GM18873 (cell line): Measurements from ENCODE around the gene BMF.
A peak's percentile ranks its signal among the peaks of the same experiment; 100 is the strongest.

Source experiments
- ATAC-seq: cut with Tn5 transposase; IDR thresholded peaks from one replicate; pipeline ENCODE4 v1.9.1; 2021; ENCODE audit warnings: mild to moderate bottlenecking, moderate library complexity, moderate number of reproducible peaks; ENCODE audit not compliant: unreplicated experiment, low FRiP score

Gene BMF

DNA sequence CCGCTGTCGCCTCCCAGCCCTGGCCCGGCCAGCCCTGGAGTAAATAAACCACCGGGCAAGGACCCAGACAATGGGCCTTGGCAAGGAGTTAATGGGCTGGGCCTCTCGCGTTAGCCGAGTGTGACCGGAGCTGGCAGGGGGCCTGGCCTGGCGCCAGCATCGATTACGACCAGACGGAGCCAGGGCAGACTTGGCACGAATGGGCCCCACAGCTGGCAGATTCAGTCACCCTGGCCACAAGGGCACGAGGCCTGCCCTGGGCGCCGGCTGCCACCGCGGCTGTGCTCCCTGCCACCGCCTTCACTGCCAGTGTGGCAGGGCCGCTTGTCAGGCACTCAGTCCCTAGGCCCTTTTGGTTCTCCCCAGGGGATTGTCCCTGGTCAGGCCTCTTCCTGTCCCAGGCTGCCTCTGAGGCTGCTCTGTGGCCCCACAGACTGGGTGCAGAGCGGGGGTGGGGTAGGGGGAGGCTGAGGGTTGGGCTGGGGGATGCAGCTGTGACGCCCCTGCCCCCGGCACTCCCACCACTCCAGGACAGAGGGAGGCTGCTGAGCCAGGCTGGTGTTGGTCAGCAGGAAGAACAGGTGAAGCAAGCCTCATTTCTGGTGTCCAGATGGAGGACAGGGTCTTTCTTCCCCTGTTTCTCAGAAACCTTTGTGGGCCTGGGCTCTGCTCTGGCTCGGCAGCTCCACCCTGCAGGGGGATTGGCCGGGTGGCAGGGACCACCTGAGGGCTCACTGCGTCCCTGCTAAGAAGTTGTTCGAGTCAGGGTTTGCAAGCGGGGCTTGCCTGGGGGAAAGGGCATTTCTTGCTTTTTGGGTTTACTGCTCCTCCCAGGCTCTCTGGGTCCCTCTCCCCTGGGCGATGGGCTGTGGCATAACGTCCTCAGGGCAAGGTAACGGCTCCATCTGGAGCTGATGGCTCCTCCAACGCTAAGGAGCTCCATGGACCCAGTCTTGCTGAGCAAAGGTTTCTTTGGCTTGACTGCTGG lies 39.2 kb downstream of the BMF start:
- no peak for ATAC-seq

DNA sequence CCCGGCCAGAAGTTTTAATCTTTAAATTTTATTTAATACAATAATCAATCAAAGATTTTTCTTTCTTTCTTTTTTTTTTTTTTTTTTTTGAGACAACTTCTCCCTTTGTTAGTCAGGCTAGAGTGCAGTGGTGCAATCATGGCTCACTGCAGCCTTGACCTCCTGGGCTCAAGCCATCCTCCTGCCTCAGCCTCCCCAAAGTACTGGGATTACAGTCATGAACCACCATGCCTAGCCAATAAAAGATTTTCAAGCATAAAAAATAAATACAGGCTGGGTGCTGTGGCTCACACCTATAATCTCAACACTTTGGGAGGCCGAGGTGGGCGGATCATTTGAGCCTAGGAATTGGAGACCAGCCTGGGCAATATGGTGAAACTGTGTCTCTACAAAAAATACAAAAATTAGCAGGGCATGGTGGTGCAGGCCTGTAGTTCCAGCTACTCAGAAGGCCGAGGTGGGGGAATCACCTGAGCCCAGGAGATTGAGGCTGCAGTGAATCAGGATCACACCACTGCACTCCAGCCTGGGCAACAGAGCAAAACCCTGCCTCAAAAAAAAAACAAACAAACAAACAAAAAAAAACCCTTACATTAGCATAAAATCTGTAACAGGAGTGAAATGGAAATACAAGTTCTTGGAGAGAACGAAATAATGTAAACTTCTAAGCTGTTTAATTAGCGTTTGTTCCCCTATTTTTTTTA lies 40.6 kb downstream of the BMF start:
- no peak for ATAC-seq

DNA sequence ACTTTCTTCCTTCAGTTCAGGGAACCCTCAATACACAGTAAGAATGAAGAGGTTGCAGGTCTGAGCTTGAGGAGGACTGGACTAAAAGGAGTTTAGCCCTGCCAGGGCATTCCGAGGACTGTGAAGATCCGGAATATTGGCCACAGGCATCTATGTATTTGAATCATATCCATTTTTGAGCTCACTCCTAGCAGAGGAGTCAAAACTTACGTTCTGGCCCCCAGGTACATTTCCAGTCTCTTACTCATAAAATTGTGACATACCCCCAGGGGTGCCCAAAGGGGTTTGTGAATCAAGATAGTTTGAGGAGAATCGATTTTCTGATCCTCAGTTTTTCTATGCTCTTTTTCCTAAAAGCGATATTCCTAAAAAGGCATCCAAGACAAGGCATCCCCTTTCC lies 42.1 kb downstream of the BMF start:
- no peak for ATAC-seq

DNA sequence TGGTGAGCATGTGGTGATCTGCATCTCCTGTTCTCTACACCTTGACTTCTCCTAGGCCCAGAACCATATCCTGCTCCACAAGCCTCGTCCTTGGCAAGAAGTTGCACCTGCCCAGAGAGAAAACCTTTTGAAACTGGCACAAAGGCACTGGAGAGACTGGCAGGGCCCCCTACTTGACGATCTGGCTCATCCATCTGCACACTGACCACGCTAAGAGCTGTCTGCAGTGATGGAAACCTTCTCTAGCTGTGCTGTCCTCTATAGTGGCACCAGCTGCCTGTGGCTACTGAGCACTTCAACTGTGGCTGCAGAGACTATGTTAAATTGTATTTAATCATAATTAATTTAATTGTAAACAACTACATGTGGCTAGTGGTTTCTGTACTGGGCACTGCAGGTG lies 43.5 kb downstream of the BMF start:
- ATAC-seq: no peak

DNA sequence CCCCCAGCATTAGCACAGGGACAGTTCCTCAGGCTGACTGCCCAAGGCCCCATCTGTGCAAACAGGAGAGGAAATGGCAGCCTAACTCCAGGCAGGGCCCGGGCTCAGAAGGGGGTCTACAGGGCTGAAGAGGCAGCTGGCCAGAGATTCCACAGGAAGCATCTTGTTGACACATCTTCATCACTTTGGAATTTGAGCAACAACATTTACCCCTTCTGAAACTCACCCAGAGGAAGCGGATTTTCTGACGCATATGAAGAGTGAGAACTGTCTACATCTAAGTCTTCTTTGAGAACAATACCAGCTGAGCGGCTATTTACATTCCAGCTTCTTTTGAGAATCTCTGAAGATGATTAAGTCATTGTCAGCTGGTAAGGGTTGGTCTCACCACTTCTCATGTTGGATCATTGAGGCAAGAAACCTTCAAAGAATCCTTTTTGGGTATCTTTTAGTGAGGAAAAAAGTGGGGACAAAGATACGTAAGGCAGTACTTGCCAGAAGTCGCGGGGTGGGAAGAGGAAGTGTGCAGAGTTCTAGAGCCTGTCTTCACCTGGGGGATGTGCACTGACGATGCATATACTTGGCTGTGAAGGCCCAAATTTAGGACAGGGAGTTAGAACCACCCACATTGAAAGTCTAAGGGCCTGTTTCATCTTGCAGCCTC lies 44.3 kb downstream of the BMF start:
- ATAC-seq: peak; percentile 36

DNA sequence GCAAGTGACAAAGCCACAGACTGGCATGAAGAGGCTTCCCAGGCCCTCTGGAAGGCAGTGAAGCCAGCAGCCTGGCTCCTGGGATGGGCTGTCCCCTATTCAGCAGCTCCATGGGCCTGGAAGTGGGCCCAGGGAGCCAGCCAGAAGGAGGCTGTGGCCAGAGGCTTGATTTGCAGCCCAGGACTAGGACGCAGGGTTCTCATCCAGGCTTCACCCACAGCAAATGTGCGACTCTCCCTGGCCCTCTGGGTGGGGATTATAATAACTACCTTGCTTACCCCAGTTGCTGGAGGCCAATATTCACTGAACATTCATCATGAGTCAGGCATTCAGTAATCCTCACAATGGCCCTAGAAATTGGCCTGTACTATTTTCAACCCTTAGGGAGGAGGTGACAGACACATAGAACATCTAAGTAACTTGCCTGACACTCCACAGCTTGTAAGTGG lies 45.1 kb downstream of the BMF start:
- ATAC-seq: no peak

DNA sequence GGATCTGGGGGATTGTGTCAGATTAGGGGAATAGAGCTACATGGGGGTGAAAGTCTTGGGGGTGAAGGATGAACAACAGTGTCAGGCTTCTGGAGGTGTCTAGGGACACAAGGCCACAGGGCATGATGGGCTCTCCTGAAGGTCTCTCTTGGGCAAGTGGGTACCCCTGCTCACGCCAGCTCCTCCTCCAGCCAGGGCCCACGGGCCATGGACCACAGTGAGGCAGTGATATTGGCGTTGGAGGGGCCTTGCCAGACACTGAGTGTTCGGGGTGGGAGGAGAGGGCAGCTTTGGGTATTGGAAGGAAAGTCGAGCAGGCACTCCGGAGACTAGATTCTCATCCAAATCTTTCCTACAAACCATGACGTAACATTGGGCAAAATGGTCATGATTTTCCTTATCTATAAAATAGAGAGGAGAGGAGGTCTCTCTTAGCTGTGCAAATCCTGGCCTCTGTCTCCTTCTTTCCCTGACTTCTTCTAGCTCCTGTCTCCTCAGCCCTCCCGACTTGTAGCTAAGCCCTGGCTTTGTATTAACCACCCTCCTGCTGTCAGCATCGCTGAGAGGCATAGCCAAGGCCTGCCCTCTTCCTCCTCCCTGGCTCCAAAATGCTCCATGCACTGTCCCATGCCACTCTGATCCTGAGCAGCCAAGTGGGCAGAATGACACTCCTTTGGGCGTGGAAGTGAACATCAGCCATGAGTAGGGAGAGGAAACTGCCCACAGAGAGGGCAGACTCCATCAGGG lies 45.7 kb downstream of the BMF start:
- ATAC-seq: no peak

DNA sequence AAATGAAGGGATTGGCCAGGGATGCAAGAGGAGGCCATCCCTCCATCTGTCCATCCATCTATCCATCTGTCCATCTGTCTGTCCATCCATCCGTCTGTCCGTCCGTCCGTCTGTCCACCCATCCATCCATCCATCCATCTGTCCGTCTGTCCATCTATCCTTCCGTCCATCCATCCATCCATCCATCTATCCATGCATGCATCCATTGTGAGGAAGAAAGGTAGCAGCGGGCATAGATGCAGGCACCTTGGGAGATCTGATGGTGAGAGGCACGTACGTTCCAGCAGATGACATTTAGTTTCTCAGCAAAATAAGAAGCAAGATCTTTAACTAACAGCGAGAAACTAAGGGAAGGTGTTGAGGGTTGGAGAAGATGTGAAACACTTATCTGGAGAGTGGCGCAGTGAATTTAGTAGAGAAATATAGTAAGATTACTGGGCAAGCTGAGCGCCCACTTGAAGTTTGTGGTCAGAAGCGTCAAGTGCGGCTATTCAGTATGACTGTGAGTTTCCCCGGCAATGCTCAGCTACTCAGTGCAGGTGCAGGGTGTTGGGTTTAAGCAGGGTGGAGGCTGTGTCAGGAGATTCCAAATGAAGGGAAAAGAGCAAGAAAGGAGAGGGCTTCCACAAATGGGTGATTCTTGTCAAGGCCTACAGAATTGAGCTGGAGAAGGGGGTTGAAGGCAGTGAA lies 47.3 kb downstream of the BMF start:
- peak; percentile 51 for ATAC-seq

DNA sequence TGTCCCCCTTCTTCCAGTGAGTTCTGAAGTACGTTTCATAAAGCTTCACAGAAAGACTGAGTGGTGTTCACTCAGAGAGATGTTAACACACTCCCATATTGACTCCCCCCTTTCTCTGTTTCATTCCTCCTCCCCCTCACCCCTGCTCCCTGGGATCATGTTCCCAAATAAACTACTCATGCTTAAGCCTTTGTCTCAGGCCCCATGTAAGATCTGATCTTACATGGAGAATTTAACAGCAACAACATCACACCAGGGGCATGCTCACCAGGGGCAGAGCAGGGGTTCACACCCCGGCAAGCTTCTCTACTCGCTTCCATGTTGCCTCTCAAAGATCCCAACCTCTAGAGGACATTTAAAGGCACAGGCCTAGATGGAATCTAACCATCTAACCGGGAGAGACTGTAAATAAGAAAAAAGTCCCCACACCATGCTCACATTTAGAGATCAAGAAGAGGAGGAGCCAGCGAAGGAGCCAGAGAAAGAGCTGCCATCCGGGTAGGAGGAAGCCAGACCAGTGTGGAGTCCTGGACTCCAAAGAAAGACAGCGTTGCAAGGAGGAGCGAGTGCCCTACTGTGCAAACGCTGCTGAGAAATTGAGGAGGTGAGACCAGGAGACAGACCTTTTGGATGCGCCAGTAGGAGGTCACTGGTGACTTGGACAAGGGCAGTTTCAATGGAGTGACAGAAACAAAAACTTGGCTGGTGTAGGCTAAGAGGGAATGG lies 48.3 kb downstream of the BMF start:
- ATAC-seq: no peak

DNA sequence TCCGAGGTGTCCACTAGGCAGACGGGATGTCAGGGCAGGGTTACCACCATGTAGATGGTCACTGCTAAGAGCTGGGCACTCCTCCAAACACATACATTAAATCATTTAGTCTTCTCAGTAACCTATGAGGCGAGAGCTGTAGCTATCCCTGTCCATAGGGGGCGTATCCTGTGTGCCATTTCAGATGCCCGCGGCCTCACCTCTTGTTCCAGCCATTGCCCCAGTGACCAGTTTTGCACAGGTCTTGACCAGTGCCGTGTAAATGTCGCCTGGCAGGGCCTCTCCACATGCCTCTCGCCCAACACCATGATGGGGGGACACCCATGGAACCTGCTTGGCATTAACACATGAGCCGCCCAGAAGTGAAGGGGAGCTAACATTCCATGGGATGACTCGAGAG lies 48.9 kb downstream of the BMF start:
- no peak for ATAC-seq

DNA sequence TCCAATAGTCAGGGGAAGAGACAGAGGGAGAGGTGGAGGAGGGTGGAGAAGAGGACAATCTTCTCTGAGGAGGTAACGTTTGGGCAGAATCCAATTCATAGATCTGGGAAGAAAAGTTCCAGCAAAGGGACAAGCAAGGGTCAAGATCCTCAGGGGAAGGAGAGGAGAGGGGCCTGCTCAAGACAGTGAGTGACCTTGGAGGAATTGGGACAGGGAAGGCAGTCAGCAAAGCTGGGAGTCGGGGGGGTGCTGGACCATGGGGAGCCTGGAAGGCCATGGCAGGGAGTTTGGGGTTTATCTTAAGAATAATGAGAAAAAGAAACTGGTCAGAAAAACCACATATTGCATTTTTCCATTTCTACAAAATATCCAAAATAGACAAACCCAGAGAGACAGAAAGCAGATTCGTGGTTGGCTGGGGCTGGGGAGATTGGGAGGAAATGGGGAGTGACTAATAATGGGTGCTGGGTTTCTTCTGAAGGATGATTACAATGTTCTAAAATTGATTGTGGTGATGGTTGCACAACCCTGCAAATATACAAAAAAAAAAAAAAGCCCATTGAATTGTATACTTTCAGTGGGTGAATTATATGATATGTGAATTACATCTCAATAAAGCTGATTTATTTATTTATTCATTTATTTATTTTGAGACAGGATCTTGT lies 50.1 kb downstream of the BMF start:
- no peak for ATAC-seq

DNA sequence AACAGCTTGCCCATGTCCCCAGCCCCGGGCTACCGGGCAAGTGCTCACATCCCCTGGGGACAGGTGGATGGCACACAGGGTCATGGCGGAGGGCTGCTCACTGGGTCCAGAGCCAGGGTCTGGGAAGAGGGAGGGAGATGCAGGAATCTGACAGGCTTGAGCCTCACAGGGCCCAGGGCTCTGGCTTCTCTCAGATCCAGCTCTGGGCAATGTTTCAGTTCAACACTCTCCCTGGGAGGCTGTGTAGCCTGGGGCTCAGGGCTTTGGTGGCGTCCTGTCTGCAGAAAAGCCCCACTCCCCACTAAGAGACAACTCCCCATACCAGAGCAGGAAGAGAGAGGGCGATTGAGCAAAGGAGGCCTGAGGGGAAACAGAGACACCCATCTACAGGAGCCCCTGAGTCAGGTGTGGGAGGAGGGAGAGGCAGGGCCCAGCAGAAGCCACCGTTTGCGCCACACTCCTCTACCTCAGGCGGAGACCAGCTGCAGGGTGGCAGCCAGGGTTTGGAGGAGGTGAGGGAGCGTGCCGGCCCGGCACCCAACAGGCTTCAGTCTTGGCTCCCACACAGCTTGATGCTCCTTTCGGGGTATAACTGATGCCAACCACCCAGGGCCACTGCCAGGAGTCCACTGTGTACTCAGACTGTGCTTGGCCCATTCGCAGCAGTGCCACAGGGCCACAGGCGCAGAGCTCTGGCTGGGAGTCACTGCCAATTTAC lies 52.9 kb downstream of the BMF start:
- ATAC-seq: no peak

DNA sequence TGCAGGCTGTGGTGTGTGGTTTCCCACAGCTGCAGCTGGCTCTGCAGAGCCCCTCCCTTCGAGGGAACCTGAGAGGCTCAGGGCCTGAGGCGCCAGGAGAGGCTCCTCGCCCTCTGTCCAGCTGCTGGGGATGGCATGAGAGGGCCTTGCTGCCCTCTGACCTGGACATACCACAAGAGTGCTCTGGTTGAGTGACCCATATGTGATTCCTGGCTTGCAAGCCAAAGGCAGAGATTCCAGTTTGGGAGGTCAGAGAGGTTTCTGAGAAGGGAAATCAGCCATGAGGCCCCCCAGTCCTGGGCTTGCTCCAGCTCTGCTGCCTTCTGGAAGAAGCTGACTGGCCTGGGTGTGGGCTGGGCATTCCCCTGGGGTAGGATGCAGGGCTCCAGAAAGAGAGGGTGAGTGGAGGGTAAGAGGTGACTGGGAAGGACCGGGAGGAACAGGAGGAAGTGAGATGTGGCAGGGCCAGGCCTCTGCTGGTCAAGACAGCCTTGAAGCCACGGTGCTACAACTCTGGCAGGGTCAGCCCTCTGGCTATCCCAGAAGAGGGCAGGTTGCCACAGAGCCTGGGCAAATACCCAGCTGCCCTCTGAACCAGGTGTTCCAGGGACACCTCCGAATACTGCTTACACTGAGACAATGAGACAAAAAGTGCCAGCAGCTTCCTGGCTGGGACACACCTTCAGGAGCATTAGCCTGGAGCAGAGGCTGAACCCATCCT lies 53.7 kb downstream of the BMF start:
- ATAC-seq: peak; percentile 52

DNA sequence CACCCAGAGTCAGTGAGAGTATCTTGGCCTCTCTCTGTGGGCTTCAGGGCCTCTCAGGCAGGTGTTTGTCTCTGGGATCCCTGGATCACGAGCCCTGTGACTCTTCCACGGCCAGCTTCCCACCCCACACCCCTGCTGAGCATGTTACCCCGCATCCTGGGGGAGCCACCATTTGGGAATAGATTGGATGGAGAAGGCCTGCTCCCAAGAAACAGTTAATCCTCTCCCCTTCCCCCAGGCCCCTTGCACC lies 54.1 kb downstream of the BMF start:
- peak; percentile 38 for ATAC-seq

DNA sequence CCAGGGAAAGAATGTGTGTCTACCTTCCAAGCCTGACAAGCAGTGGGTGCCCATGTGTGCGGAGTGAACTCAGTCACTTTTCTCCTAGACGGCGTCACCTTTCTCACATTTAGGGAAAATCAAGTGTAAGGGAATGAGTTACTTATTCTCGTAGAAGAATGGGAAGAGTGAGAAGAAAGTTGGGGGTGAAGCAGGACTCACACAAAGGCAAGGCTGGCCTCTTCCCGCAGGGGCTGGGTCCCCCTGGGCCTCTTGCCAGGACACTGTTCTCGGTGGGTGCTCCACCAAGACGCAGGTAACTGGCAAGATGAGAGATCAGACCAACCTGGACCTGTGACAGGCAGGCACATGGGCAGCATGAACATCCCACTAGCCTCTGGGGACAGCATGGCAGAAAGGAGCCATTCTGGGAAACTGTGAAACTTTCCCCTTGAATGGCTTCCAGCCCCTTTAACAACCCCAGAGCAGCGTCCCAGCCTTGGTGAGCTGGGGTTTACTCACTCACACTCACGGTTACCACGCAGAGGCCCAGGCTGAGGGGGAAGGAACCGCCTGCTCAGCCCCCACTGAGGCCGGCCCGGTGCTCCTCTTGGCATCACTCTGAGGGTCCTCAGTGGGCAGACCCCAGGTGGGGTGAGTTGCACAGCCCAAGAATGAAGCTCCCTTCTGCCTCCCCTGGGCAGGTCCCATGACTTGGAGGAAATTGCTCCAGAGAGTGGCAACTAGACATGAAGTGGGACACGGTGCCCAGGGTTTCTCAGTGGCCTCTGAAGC lies 54.7 kb downstream of the BMF start:
- ATAC-seq: peak; percentile 16

DNA sequence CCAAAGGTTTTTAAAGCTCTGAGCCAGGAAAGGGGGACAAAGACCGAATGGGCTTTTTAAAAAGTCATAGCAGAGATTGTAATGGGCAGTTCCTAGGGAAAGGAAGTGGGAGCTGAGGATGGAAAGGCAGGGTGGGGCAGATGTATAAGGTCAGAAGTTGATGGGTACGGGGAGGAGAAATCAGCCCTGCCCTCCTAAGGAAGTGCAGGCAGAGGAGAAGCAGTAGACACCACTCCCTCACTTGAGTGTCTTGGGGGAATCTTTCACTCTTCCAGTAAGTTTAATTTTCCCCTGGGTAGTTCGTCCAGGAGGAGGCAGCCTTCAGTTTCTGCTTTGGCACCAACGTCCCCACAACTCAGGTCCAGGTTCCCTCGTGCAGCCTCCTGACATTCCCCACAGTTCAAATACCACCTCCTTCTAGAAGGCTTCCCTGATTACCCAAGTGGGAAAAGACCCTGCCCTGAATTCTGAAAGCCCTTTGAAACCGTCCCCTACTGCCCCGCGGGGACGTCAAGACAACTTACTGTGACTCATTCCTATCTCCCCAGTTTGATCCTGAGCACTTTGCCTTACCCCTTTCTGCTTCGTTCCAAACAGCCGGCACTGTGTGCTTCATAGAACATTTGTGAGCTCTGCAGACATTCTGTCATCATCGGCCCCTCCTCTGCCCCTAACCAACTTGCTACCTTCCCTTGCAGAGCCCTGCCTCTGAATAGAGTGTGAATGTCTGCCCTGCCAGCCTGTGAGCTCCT lies 55.4 kb downstream of the BMF start:
- no peak for ATAC-seq
